Gastrocnemius medialis (tissue), 4 donors: ENCODE data around the gene PAPPA.

ENCODE experiments used
- CTCF ChIP-seq, 5 experiments: fragments of 450-650 bp in 3 of 5; fragments of 200-600 bp in 2 of 5; sonication (generic) in 2 of 5; IDR thresholded peaks in 4 of 5; conservative IDR thresholded peaks in 1 of 5; 1 replicate in 4 of 5; 2 replicates in 1 of 5; pipeline ENCODE4 v1.5.1; 2016 to 2019; ENCODE audit warnings: antibody characterized with exemption in 5 of 5, mild to moderate bottlenecking in 3 of 5, moderate library complexity in 3 of 5
- POLR2A ChIP-seq, 2 donors: fragments of 450-650 bp; IDR thresholded peaks; one replicate each; pipeline ENCODE4 v1.6.1; 2017; ENCODE audit warnings: antibody characterized with exemption in 2 of 2, mild to moderate bottlenecking in 2 of 2, moderate library complexity in 2 of 2

- TF ChIP-seq CTCF (IDR thresholded peaks at IDR 0.05 in 4 of 5, conservative IDR thresholded peaks at IDR 0.05 in 1 of 5) (no peak), POLR2A (IDR thresholded peaks at IDR 0.05) (no peak)
These were observed 208.0 kb downstream of the PAPPA start for GRCh38 chr9:116361547-116361946.
